CD4-positive, alpha-beta memory T cell (primary cell): ENCODE results near the gene KLK3. TPM values are rescaled to one million over a fixed set of nuclear protein-coding genes. Genes with fewer than 3 reads are reported as not detected.

Experiments used
- CTCF ChIA-PET: fragments of 350-600 bp; sonication (Branson Sonifier 250); formaldehyde crosslinking; loops from one replicate; lab custom pipeline; 2021; ENCODE audit warnings: inconsistent platforms; ENCODE audit not compliant: partially characterized antibody; lab: Charles Lee
- POLR2A ChIA-PET: fragments of 350-600 bp; sonication (Branson Sonifier 250); formaldehyde crosslinking; loops from one replicate; lab custom pipeline; 2021; ENCODE audit not compliant: partially characterized antibody; lab: Charles Lee
- DNase-seq, 5 donors: peaks; one replicate each; pipeline versions ENCODE4 v3.0.0 to v3.0.0-alpha.2; 2020 to 2022; ENCODE audit warnings: mixed read lengths in 1 of 5
- H3K27ac ChIP-seq: one replicate; pipeline ENCODE4 v1.7.0; 2013; ENCODE audit warnings: low read depth, low read length
- H3K27me3 ChIP-seq: 2 replicates; pipeline ENCODE4 v1.7.0; 2013; ENCODE audit warnings: mild to moderate bottlenecking, low read length, moderate library complexity; ENCODE audit not compliant: insufficient read depth
- H3K36me3 ChIP-seq: 2 replicates; pipeline ENCODE4 v1.7.0; 2013; ENCODE audit warnings: mild to moderate bottlenecking, low read length, moderate library complexity; ENCODE audit not compliant: insufficient read depth
- H3K4me1 ChIP-seq: 2 replicates; pipeline ENCODE4 v1.7.0; 2013; ENCODE audit warnings: mild to moderate bottlenecking, low read length, moderate library complexity; ENCODE audit not compliant: insufficient read depth
- H3K4me3 ChIP-seq, 2 donors: one replicate each; pipeline ENCODE4 v1.7.0; 2013; ENCODE audit warnings: low read length in 2 of 2, mild to moderate bottlenecking in 1 of 2
- H3K9me3 ChIP-seq, 2 donors: one replicate each; pipeline ENCODE4 v1.7.0; 2013; ENCODE audit warnings: low read length in 2 of 2, control low read depth in 1 of 2; ENCODE audit not compliant: control insufficient read depth in 1 of 2
- H3K27ac Mint-ChIP-seq, 7 donors: one replicate each; pipeline ENCODE4 v1.8.0; 2020 to 2021; ENCODE audit warnings: mixed read lengths in 7 of 7, mild to moderate bottlenecking in 6 of 7, inconsistent platforms in 3 of 7, moderate library complexity in 3 of 7
- H3K27me3 Mint-ChIP-seq, 2 donors: one replicate each; pipeline ENCODE4 v1.8.0; 2020 to 2021; ENCODE audit warnings: mixed read lengths in 2 of 2
- H3K36me3 Mint-ChIP-seq, 2 donors: one replicate each; pipeline ENCODE4 v1.8.0; 2020 to 2021; ENCODE audit warnings: mixed read lengths in 2 of 2, inconsistent platforms in 1 of 2, mild to moderate bottlenecking in 1 of 2
- H3K4me1 Mint-ChIP-seq, 4 donors: one replicate each; pipeline ENCODE4 v1.8.0; 2020 to 2021; ENCODE audit warnings: mixed read lengths in 4 of 4, mild to moderate bottlenecking in 1 of 4
- H3K4me3 Mint-ChIP-seq, 8 donors: one replicate each; pipeline ENCODE4 v1.8.0; 2020 to 2021; ENCODE audit warnings: mixed read lengths in 8 of 8, mild to moderate bottlenecking in 7 of 8, moderate library complexity in 6 of 8, inconsistent platforms in 3 of 8
- H3K9me3 Mint-ChIP-seq, 8 donors: one replicate each; pipeline ENCODE4 v1.8.0; 2020 to 2021; ENCODE audit warnings: mixed read lengths in 8 of 8, mild to moderate bottlenecking in 5 of 8, inconsistent platforms in 3 of 8, moderate library complexity in 1 of 8
- intact Hi-C: fragments of 100-400 bp; cut with micrococcal nuclease; formaldehyde crosslinking; loops from one replicate; pipeline ENCODE4 v1.15.1; 2023
- polyA plus RNA-seq, 2 donors: library from polyadenylated mRNA; unstranded; fragments of 300-500 nt; fragmentation: Illumina TruSeq; gene quantifications; one replicate each; pipeline ENCODE4 v1.2.3, GENCODE V29; 2021
- total RNA-seq, 2 experiments: library from RNA; stranded (reverse); gene quantifications; one replicate each; pipeline ENCODE4 v1.2.3, GENCODE V29; 2021

KLK3 gene
- total and polyA plus RNA-seq, 4 experiments from 2014 or later, result not detected

DNA sequence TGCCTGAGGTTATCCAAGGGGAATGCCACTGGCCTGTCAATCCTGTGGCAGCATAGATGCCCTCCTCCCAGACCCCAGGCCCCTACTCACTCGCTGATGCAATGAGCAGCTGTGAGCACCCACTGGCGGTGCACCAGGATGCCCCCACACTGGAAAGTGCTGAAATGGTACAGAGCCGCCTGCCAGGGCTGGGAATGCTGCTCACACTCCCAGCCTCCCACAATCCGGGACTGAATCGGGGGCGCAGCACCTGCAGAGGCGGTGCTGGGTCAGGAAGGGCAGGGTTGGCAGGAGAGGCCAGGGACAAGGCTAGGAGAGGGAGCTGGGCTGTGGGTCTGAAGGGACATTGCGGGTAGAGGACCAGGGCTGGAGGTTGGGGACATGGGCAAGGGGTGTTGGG is 33.1 kb upstream of the KLK3 start:
- H3K36me3 ChIP-seq, result no peaks in the 10 kb centered on the region
- H3K36me3 Mint-ChIP-seq, result no peaks in the 10 kb centered on the region
- H3K9me3 Mint-ChIP-seq, result peaks cover 0 to 3% (median 0%) of the 10 kb centered on the region in 8 donors
- no peak overlapping the region for H3K27ac Mint-ChIP-seq
- H3K27ac ChIP-seq, result no peak overlapping the region
- peaks cover 13% of the 10 kb centered on the region for H3K27me3 ChIP-seq
- intact Hi-C loops, result no loop called here
- H3K4me1 ChIP-seq, result peaks cover 21% of the 10 kb centered on the region
- DNase-seq, result peak in 1 of 5 donors; percentile 7
- H3K4me3 ChIP-seq, result no peak overlapping the region
- no peaks in the 10 kb centered on the region for H3K9me3 ChIP-seq
- ChIA-PET CTCF (no interaction called here), POLR2A (no interaction called here)
- H3K27me3 Mint-ChIP-seq, result peaks cover 38 to 57% of the 10 kb centered on the region in 2 donors
- no peak overlapping the region for H3K4me3 Mint-ChIP-seq
- peaks cover 15 to 26% (median 21%) of the 10 kb centered on the region in 4 donors for H3K4me1 Mint-ChIP-seq

- no peak overlapping the region for H3K4me3 Mint-ChIP-seq
Observed at GRCh38 chr19:50822661-50823208, 32.0 kb upstream of the KLK3 start.

GRCh38 chr19:50823389-50824042 is 31.2 kb upstream of the KLK3 start, which contains the start of gene KLK1:
Gene KLK1 (minus strand): TSS chr19:50823787. CDS start chr19:50823748, 39 bp downstream.
- Histone ChIP-seq H3K4me3 (no peak within 1 kb of the TSS), H3K4me1 (peaks cover 11% of the 10 kb centered on the region), H3K27ac (no peak within 1 kb of the TSS), H3K9me3 (no peaks in the 10 kb centered on the region), H3K27me3 (peaks cover 13% of the 10 kb centered on the region), H3K36me3 (no peaks in the 10 kb centered on the region)
- DNase-seq, result no peak
- peaks cover 0 to 3% (median 0%) of the 10 kb centered on the region in 8 donors for H3K9me3 Mint-ChIP-seq
- CTCF ChIA-PET, result no interaction called here
- peaks cover 40 to 56% of the 10 kb centered on the region in 2 donors for H3K27me3 Mint-ChIP-seq
- H3K4me3 Mint-ChIP-seq, result peak within 1 kb of the TSS in 1 of 8 donors; percentile 1
- H3K4me1 Mint-ChIP-seq, result peaks cover 10 to 15% (median 14%) of the 10 kb centered on the region in 4 donors
- POLR2A ChIA-PET, result no interaction called here
- no peak within 1 kb of the TSS for H3K27ac Mint-ChIP-seq
- intact Hi-C loops, result no loop called here
- H3K36me3 Mint-ChIP-seq, result no peaks in the 10 kb centered on the region

More at GRCh38 chr19:50822661-50823208, 32.0 kb upstream of the KLK3 start:
- H3K27ac Mint-ChIP-seq, result no peak overlapping the region
- intact Hi-C loops, result no loop called here
- H3K27me3 ChIP-seq, result peaks cover 13% of the 10 kb centered on the region
- H3K9me3 Mint-ChIP-seq, result peaks cover 0 to 3% (median 0%) of the 10 kb centered on the region in 8 donors
- ChIA-PET CTCF (no interaction called here), POLR2A (no interaction called here)
- H3K4me1 Mint-ChIP-seq, result peaks cover 13 to 21% (median 15%) of the 10 kb centered on the region in 4 donors
- H3K36me3 Mint-ChIP-seq, result no peaks in the 10 kb centered on the region
- H3K27me3 Mint-ChIP-seq, result peaks cover 40 to 53% of the 10 kb centered on the region in 2 donors
- no peak overlapping the region for H3K4me3 ChIP-seq
- no peak for DNase-seq
- peaks cover 16% of the 10 kb centered on the region for H3K4me1 ChIP-seq
- H3K36me3 ChIP-seq, result no peaks in the 10 kb centered on the region
- H3K9me3 ChIP-seq, result no peaks in the 10 kb centered on the region
- H3K27ac ChIP-seq, result no peak overlapping the region

DNA sequence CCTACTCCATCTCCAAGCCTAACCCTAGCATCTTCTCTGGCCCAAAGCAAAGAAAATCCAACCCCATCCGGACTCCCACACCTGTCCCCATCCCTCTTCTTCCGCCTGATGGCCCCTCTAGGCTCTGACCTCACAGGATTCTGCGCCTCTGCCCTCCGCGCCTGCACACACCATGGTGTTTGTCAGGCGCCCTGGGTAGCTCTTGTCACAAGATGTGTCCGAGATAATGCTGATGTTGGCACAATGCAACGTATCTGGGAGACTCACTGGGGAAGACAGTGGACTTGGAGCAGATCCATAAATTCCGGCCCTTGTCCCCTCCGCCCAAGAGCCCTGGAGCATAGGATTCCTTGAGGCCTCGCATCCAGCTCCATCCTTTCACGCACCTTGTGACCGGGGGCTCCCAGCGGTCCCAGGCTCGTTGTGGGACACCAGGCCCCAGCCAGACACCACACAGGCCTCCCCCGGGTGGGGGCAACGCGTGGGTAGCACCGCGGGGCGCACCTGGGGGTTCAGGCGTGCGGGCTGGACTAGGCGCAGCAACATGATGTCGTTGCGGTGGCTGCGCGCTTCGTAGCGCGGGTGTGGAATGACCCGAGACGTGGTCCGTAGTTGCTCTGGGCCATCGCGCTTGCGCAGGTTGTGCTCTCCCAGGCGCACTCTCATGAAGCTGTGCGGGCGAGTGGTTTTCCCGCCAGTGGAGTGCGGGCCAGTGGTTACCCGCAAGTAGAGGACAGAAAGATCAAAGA is 28.0 kb upstream of the KLK3 start:
- DNase-seq, result peak in 1 of 5 donors; percentile 24
- H3K4me3 ChIP-seq, result no peak overlapping the region
- no peaks in the 10 kb centered on the region for H3K36me3 ChIP-seq
- intact Hi-C loops, result no loop called here
- no peaks in the 10 kb centered on the region for H3K27me3 ChIP-seq
- Mint-ChIP-seq H3K4me3 (no peak overlapping the region), H3K27ac (no peak overlapping the region), H3K9me3 (peaks cover 0 to 3% (median 0%) of the 10 kb centered on the region in 8 donors), H3K36me3 (no peaks in the 10 kb centered on the region), H3K4me1 (no peaks in the 10 kb centered on the region), H3K27me3 (peaks cover 19 to 41% of the 10 kb centered on the region in 2 donors)
- no peaks in the 10 kb centered on the region for H3K9me3 ChIP-seq
- POLR2A ChIA-PET, result no interaction called here
- CTCF ChIA-PET, result no interaction called here
- no peaks in the 10 kb centered on the region for H3K4me1 ChIP-seq
- no peak overlapping the region for H3K27ac ChIP-seq

GRCh38 chr19:50827476-50827875 is 27.2 kb upstream of the KLK3 start:
- Mint-ChIP-seq H3K4me1 (no peaks in the 10 kb centered on the region), H3K4me3 (no peak overlapping the region), H3K27me3 (peaks cover 18 to 33% of the 10 kb centered on the region in 2 donors), H3K27ac (no peak overlapping the region), H3K36me3 (no peaks in the 10 kb centered on the region), H3K9me3 (peaks cover 0 to 3% (median 0%) of the 10 kb centered on the region in 8 donors)
- Histone ChIP-seq H3K36me3 (no peaks in the 10 kb centered on the region), H3K9me3 (no peaks in the 10 kb centered on the region), H3K4me3 (no peak overlapping the region), H3K4me1 (no peaks in the 10 kb centered on the region), H3K27ac (no peak overlapping the region), H3K27me3 (no peaks in the 10 kb centered on the region)
- CTCF ChIA-PET, result no interaction called here
- peak in 1 of 5 donors; percentile 4 for DNase-seq
- intact Hi-C loops, result no loop called here
- POLR2A ChIA-PET, result no interaction called here

DNA sequence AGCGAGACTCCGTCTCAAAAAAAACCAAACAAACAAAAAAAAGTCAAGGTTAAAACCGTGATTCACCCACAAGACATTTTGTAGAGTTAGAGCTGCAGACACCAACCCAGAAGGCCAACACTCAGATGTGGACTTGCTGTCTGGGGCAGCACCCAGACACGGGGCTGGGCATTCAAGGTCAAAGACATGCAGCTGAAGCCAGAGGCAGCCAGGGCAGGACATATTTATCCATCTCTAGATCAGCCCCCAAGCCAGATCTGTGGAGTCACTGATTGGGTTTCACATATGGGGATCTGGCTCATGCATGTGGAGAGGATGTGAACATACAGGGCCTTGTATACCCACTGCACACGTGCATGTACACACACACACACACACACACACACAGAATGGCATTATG is 24.9 kb upstream of the KLK3 start:
- Histone ChIP-seq H3K4me1 (no peaks in the 10 kb centered on the region), H3K9me3 (no peaks in the 10 kb centered on the region), H3K4me3 (no peak overlapping the region), H3K36me3 (no peaks in the 10 kb centered on the region), H3K27me3 (peaks cover 6% of the 10 kb centered on the region), H3K27ac (no peak overlapping the region)
- no peak overlapping the region for H3K27ac Mint-ChIP-seq
- peaks cover 0 to under 1% (median 0%) of the 10 kb centered on the region in 4 donors for H3K4me1 Mint-ChIP-seq
- no peak for DNase-seq
- H3K27me3 Mint-ChIP-seq, result peaks cover 15 to 31% of the 10 kb centered on the region in 2 donors
- no peaks in the 10 kb centered on the region for H3K36me3 Mint-ChIP-seq
- POLR2A ChIA-PET, result no interaction called here
- intact Hi-C loops, result no loop called here
- CTCF ChIA-PET, result no interaction called here
- no peak overlapping the region for H3K4me3 Mint-ChIP-seq
- H3K9me3 Mint-ChIP-seq, result peaks cover 0 to 2% (median 0%) of the 10 kb centered on the region in 8 donors
